ENCODE measurements around the gene PARP6.

- TF ChIP-seq CTCF (conservative IDR thresholded peaks at IDR 0.05) (no peak; the same call in 1 of the 2 replicates), EZH2 (IDR thresholded peaks at IDR 0.05; ENCODE audit: low read depth) (no peak)
Observed at GRCh38 chr15:72272213-72272996, at the start of gene PARP6.
